ENCODE results near the gene RUNX1.
A peak's percentile ranks its signal among the peaks of the same experiment; 100 is the strongest.

Gene RUNX1

DNA sequence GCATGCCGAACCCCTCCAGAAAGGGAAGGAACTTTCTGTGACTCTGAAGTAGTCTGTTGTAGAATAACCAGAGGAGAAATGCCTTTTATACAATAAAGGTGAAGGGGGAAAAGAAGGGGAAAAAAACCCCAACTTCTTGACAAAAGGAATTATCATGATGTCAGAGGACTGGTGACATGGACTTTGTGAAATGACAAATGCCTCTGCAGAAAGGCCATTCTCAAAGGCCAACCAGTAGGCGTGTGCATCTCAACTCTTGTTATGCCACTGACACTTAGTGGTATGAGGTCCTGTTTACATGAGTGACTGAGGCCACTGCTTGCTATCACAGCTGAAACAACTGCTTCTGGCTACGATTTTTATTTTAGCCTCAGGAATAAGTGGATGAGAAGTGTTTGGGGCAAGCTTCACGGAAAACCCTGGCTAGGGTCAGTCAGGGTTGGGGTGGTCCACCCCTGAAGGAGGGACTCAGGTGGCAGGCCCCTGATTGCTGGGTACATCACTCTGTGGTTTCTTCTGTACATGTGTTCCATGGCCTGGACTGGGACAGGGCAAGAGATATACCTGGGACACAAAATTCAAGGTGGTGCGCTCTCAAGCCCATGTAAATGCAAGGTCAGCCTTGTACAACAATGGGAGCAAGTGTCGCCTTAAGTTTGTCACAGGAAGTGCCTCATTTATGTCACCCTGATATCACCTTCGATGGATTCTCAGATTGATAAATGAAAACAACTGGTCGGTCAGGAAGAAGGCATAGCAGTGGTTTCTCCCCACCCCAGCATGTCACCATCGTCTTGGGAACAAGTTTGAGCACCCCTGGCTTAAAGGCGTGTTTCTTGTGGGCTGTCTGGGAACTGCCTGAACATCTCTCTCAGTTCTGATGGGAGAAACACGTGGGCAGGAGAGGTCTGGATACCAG is 12.4 kb downstream of the RUNX1 start:
- DNase-seq (ENCODE audit: low spot score): no peak

DNA sequence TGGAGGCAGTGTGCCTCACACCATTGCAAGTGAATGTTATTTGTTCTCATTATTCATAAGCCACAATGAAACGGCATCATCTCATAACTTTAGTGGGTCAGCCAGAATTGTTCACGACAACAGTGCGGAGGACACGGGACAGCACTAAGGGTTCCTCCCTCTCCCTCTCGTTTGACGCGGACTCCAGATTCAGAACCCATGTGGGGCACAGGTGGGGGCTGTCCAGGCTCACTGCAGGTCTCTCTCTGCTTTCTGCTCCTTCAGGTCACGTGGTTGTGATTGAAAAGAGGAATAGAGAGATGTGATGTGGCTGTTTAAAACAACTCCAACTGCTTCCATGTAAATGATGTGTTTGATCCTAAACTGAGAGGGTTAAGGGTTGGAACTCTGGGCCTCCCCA is 13.5 kb downstream of the RUNX1 start:
- no peak for DNase-seq (ENCODE audit: low spot score)

DNA sequence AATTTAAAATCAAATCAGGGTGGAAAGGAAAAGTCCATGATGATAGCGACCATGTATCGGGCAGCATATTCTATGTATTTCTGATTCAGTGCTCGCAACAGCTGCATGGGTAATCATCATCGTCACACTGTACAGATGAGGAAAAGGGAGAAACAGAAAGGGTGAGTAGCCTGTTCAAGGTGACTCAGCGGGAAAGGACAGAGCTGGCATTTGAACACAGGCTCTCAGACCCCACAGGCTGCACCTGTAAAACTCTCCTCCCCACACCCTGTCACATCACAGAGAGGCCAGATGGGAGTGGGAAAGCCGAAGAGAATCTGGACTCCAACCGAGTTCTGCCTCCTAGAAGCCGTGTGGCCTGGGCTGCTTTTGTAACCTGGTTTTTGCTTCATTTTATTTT is 14.0 kb downstream of the RUNX1 start:
- no peak for DNase-seq (ENCODE audit: low spot score)

DNA sequence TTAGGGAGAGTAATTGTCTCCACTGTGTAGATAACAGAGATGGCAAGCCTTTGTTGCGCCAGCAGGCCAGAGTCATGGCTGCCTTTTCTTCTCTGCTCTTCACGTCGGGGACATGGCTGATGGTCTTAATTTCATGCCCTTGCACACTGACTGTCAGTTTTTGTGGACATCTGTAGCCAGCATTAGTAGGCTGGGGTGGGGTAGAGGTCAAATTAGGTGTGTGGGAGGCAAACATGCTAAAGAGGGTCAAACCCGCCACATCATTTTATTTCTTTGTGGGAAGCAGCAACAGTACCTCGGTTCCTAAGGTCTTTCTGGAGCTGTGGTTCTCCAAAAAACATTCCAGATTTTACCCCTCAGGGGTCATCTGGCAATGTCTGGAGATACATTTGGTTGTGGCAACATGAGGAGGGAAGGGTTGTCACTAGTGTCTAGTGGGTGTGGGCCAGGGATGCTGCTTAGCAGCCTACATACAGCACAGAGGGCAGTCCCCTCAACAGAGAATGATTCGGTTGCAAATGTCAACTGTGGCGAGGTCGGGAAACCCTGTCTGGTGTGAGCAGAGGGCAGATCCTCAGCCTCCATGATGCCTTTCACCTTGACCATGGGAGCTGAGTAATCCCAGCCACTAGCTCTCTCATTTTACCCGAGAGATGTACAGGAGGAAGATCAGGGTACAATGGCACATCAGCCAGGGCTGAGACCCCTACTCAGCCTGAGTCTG is 14.7 kb downstream of the RUNX1 start:
- DNase-seq (ENCODE audit: low spot score): no peak

DNA sequence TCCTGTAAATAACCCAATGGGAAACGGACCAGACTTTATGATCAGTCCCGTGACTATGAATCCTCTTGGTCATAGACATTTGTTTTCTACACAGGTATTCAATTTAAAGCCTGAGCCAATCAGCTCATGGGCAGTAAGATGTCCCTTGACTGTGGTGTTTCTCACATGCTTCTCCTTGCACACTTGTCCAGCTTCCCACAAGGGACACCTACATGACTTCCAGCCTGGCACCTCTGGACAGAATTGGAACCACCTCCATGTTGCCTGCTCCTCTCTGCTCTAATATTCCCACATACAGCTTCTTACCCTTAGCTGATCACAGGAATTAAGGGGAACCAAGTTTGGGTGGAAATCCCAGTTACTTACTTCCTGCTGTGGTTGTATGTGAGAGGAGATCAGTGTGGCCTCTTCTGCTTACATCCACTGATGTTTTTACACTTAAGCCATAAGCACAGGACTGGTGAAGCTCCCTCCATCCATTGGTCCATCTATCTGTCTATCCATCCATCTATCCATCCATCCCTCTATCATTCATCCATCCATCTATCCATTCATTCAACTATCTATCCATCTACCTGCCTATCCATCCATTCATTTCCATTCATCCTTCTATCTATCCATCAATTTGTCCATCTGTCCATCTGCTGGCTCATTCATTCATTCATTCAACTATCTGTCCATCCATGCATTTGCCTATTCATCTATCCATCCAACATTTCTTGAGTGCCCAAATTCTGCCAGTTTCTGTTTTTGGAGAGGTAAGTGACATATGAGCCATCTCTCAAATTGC is 16.4 kb downstream of the RUNX1 start:
- DNase-seq (ENCODE audit: low spot score): no peak

DNA sequence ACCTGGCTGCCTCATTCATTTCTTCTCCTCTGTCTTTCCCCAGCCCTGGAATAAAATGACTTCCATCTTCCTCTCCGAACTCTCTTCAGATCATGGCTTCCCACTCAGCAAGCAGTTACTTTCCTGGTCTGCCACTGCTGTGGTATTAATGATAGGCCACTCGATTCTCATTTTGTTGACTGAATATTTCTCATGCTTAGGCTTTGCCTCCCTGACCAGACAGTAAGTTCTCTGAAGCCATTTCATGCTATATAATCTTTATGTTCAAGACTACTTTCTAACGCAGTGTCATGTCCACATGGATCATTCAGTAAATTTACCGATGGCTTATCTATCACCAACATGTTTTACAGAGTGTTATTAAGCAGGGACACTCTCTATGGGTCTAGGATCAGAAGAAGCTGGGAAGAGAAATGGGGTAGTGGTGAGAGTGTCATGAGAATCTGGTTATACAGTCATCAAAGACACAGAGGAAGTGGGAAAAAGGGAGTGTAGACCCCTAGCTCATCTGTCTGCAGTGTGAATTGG is 20.6 kb downstream of the RUNX1 start:
- DNase-seq (ENCODE audit: low spot score): no peak

DNA sequence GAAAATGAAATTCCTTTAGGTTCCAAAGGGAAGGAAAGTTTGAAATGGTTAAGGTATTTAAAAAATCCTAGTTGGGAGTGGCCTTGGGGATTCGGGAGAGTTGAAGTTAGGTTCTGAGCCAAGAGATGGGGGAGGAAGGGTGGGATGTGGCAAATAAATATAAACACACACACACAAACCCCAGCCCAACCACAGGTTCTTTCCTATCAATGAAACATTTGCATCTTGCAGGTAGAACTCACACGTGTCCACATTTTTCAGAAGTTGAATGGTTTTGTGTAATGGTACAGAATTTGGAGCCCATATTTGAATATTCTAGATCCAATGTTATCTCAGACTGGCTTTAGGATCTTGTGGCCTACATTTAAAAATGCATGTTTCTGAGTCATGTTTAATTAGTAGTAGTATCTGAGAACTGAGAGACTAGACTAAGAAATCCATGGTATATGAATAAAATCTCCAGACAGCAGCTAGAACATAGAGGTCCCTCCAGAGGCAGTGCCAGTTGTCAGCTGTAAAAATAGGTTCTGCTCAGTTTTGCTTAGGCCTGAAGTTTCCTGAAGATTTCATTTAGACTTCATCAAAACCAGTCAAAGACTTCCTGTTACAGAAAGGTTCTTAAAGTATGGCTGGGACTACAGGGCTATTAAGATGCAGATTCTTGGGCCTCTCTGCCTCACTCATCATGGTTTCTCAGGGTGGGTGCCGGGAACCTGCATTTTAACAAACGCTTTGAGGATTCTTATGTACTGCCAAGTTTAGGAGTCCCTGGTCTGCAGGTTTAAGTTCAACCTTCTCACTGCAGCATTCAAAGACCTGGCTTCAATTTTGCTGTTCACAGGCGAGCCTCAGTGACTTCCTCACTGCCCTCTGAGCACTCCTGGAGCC is 21.3 kb downstream of the RUNX1 start:
- no peak for DNase-seq (ENCODE audit: low spot score)

DNA sequence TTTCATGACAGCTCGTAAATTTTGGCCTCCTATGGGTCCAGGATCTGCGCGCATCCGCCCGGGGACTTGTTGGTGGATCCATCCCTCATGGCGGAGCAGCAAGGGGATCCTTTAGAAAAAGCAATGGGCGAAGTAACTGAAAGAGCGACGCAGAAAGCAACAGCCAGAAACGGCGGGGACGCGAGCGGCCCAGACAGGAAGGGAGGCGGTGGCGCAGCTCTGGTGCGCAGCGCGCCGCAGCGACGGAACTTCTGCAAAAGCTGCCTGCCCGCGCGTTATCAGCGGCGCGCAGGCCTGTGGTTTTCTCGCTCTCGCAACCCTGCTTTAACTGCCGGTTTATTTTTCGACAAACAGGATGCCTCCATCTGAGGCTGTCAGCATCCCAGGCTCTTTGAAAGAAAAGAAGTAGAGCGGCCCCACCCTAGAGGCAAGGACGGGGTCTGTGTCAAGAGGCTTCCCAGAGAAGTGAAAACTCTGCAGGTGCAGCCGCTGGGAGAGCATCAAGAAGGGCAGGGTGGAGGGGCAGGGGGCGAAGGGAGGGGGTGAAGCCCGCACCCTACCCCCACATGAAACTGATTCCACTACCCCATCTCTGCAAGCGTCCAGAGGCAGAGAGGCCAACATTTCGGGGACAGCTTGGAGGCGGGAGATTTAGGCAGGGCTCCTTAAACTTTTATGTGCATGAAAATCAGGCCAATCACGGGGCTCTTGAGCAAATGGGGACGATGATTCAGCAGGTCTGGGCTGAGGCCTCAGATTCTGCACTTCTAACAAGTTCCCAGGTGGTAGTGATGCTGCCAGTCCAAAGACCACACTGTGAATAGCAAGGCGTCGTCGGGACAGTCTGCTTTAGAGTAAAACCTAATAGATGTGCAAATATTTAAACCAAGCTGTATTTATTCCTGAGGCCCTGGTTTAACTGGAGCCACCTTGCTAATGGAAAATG is 22.2 kb downstream of the RUNX1 start:
- peak; percentile 68 for DNase-seq (ENCODE audit: low spot score)

DNA sequence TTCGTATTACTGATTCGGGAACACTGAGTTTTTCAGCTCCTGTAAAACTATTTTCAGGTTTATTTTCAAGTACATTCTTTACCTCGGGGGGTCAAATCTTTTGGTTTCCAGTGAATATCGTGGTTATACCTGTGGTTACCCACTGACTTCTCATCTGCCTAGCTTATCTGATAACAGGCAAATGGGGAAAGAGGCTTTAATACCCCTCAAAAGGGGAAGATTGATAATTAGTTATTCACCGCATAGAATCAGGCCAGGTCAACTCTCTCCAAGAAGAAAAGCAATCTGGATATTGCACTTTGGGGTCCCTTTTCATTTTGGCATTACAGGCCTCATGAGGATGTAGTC is 23.0 kb downstream of the RUNX1 start:
- DNase-seq (ENCODE audit: low spot score): no peak

DNA sequence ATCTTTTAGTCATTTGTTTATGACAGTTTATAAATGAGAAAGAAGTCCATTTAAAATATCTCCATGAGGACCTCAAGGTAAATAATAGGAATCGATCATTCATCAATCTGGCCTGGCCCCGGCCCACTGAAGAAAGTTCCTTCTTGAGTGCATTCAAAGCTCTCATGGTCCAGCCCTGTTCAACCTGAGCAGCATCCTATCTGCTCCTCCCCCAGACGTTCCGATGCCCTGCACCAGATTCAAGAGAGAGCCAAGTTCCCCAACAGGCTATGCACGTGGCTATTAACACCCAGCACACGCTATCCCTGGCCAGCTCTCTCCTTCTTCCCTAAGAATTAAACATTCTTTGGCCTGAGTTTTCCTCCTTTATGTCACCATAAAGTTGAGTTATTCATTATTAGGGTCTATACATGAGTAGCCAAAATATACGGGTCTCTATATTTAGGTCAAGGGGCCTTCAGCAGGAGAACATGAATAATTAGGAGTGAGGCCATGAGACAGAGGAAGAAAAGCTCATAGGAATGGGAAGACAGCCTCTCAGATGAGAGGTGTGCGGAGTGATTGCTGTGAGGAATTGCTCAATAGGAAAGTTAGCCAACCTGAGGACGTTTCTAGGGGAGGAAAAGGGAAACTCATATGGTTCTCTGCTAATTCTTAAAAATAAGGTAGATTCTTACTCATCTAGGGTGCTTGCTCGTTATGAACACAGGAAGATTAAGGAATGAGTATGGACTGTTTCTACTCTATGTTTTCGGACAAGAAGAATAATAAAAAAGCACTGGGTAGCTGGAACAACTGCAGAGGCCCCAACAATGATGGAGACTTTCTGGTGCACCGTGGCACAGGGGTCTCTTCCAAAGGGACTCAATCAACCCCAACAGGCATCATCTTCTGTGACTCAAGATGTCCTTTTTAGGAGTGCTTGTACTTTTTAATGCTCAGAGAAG is 23.6 kb downstream of the RUNX1 start:
- DNase-seq (ENCODE audit: low spot score): no peak

DNA sequence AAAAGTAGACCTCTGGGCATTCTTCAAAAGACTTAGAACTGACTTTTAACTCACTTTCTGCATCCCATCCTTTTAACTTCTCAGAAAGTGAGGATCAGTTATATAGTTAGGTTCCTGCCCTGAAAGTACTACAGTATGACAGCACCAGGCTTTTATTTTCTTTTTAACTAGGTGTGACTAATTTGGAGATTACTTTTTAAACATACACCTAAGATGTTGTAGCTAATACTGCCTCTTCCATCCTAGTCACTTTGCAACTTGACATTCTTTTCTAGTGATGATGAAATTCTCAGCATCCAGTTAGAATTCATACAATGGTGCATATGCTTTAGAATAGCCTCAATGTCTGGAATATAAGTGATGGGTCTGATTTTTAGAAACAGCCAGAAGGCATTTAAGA is 24.6 kb downstream of the RUNX1 start:
- no peak for DNase-seq (ENCODE audit: low spot score)

DNA sequence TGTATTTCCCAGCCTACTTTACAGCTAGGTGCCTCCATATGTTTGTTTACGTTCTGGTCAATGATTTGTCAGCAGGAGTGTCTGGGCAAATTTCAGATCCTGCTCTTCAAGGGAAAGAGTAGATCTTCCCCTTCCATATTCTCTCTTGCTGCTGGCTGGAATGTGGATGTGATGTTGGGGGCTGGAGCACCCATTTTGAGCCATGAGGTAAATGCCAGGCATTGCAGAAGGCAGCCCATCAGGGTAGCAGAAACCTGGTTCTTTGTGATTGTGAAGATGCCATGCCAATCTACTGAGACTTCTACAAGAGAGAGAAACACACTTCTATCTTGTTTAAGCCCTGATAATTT is 25.1 kb downstream of the RUNX1 start:
- no peak for DNase-seq (ENCODE audit: low spot score)

DNA sequence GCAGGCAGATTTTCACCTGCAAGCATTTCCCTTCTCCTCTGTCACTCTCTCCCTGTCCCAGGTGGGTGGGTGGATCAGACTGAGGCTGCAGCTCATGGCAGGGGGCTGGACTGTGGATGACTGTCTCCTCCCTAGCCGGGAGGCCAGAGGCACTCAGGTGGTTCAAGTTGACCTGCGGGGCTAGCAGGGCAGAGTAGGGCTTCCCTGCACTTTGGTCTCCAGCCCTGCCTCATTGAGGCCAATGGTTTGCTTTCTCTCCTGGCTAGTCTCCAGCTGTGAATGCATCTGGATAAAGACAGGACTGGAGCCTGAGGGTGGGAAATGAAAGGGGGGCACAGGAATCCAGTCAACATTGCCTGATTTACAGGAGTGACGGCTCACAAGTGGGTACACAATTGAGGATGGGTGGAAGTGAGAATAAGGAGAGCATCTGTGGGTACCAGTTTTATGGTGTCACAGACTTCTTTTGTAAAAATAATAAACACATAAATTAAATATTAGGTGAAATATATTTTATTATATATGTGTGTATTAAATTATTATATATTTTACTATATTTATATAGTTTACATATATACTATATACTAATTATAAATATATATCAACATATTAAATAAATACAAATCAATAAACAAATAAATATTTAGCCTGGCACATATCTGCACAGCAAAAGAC is 25.6 kb downstream of the RUNX1 start:
- DNase-seq (ENCODE audit: low spot score): no peak

DNA sequence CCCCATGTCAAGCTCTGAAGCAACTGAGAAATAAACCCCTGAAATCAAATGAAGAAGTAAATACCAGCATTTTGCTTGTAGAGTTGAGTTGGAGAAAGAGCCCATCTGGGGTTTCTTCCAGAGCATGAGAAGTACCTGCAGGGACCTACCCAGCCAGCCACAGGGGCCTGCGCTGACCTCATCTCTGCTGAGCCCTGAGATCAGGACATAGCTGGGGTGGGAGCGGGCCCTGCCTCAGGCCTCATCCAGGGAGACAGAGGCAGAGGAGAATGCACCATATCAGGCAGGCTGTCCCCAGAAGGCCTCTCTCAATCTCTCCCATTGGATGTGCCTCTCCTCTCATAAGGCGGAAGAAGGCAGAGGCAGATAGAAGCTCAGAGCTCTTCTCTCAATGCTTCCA is 27.6 kb downstream of the RUNX1 start:
- DNase-seq (ENCODE audit: low spot score): no peak

DNA sequence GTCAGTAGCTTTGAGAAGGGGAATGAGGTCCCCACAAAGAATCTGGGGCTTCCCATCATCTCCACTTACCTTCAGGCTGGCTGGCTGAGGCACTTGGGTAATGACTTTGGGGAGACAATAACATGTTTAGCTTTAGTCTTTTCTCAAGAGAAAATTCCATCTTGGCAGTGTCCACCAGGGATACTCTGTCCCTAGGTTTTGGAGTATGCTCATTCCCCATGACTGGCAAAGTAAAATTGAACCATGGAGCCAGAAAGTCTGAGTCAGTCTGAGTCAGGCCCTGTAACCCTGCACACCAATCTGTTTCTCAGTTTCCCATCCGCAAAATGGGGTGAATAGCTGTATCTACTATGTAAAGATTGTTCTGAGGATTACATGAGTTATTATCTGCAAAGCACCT is 28.2 kb downstream of the RUNX1 start:
- no peak for DNase-seq (ENCODE audit: low spot score)

DNA sequence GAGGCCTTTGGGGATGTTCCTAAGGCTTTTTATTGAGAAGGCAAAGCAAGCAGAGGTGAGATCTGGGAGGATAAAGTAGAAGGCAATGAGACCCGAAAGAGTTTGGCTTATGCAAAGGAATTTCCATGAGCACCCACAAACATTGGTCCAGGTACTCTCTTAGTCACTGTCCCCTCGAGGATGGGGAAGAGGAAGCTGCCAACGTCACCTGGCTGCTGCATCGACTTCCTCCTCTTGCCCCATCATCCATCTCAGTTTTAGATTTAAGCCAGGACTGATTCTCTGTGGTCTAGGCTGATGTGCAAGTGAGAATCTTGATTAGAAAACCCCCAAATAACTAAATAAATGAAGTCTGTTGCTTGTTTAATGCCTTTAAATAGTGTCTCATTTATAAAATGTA is 28.7 kb downstream of the RUNX1 start:
- DNase-seq (ENCODE audit: low spot score): no peak

DNA sequence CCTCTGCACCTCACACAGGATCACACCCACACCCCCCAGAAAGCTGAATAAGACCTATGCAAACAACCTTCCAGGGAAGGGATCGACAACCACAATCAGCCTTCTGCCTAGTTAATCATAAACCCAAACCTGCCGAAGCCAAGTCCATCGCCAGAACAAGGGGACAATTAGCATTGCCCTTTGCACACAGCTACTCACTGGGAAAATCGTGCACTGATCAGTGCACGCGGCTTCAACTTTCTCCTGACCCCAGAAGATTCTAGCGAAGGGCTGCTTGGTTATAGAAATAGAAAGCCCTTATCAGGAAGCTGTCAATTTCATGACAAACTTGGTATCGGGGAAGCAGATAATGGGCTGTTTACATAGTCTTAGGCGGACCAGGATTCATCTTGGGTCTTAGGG is 29.5 kb downstream of the RUNX1 start:
- DNase-seq (ENCODE audit: low spot score): no peak

DNA sequence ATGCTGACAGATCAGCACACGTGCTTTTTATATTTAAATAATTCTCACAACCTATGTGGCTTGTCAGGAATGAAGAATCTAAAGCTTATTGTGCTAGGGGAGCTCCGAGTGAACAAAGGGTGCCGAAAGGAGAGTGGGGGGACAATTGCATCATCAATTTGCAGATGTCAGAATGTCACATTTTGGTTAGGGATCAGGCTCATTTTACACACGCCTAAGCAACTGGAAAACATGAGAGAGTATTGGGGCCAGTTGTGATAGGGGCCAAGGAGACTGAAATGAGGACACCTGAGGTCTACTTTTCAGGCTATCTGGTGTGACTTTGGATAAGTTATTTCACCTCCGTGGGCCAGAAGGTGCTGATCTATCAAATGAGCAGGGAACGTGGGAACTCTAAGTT is 31.8 kb downstream of the RUNX1 start:
- no peak for DNase-seq (ENCODE audit: low spot score)

Measured in ecto neural progenitor cell (in vitro differentiated cells).